ENCODE data around the gene ADORA2A. TPM values are rescaled to one million over a fixed set of nuclear protein-coding genes. Genes with fewer than 3 reads are reported as not detected.

The ADORA2A gene
- total RNA-seq, 6 experiments from 2014 or later, result 2.0 to 7.7 (median 3.6) TPM

DNA sequence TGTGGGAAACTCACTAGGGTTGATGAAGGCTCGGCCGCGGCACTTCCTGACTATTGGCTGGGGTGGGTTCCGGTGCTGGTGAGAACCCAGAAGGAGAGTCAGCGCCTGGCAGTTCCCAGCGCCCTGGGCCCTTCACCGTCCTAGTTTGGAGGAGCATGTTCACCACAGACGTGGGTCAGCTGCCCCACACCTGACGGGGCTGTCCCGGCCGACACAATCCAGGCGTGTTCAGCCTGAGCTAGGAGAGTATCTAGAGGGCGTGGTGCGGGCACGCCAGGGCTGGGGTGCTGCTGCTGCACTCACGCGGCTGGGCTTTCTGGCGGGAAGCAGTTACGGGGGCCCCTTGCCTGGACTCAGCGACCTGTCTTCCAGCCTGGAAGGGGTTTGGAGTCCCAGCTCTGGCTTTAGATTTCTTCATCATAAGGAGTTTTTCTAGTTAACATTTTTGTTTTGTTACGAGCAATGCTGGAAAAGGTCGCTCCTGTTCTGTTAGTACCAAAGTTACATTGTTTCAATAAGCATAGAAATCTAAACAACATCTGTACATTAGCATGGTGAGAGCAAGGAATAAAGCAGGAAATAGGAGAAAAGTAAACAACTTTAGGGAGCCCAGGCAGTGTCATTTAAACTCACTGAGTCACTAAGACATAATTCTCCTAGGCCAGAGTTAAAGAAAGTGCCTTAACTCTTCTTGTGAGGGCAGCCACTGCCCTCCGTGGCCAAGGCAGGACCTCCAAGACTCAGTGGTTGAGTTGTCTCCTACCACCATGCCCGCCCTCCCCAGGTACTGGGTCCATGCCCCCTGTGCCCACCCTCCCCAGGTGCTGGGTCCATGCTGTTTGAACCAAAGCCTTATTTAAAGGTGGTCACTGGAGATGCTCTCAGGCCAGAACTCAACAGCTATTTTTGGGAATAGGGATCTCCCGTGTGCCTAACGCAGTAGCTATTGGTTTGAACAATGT, 12.1 kb upstream of the ADORA2A start:
- DNase-seq, result no peak
- Histone ChIP-seq H3K27ac (no peak overlapping the region), H3K9me3 (no peaks in the 10 kb centered on the region), H3K4me3 (no peak overlapping the region), H3K4me1 (peaks cover 0 to 5% (median 0%) of the 10 kb centered on the region in 4 donors), H3K36me3 (peaks cover 0 to 25% (median 9%) of the 10 kb centered on the region in 4 donors), H3K27me3 (no peaks in the 10 kb centered on the region)
- intact Hi-C loops (cut with DNase I), result no loop called here
- no peak for TF ChIP-seq POLR2A (IDR thresholded peaks at IDR 0.05)
- TF ChIP-seq, protein P1, sequence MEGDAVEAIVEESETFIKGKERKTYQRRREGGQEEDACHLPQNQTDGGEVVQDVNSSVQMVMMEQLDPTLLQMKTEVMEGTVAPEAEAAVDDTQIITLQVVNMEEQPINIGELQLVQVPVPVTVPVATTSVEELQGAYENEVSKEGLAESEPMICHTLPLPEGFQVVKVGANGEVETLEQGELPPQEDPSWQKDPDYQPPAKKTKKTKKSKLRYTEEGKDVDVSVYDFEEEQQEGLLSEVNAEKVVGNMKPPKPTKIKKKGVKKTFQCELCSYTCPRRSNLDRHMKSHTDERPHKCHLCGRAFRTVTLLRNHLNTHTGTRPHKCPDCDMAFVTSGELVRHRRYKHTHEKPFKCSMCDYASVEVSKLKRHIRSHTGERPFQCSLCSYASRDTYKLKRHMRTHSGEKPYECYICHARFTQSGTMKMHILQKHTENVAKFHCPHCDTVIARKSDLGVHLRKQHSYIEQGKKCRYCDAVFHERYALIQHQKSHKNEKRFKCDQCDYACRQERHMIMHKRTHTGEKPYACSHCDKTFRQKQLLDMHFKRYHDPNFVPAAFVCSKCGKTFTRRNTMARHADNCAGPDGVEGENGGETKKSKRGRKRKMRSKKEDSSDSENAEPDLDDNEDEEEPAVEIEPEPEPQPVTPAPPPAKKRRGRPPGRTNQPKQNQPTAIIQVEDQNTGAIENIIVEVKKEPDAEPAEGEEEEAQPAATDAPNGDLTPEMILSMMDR (IDR thresholded peaks at IDR 0.05), result no peak
- ATAC-seq, result no peak
- WGBS (ENCODE audit: insufficient coverage, low coverage, low lambda C conversion rate, missing lambda C conversion rate), result 92% methylated on average over 13 of the region's 26 CpGs

DNA sequence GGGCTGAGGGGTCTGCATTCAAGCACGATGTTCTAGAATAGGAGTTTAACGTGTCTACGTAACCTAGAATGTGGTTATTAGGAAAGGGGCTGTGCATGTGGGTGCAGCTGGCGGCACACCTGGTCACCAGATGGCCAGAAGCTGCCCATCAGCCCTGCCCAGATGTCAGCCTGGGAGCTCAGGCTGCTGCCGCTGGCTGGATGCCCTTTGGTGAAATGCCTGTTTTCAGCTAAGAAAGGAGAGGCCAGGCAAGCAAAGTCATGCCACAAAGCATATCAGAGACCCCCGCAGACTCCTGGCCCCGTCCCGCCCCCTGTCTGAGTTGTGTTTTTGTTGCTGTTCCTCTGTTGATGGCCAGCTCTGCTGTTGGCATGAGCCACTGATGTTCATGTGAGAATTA, 11.3 kb upstream of the ADORA2A start:
- Histone ChIP-seq H3K4me3 (no peak overlapping the region), H3K9me3 (no peaks in the 10 kb centered on the region), H3K27me3 (no peaks in the 10 kb centered on the region), H3K4me1 (peaks cover 0 to 6% (median 0%) of the 10 kb centered on the region in 4 donors), H3K27ac (no peak overlapping the region), H3K36me3 (peaks cover 0 to 25% (median 9%) of the 10 kb centered on the region in 4 donors)
- ATAC-seq, result no peak
- WGBS (ENCODE audit: insufficient coverage, low coverage, low lambda C conversion rate, missing lambda C conversion rate), result no CpG with 5 or more reads among the region's 8 CpGs
- DNase-seq, result no peak
- TF ChIP-seq POLR2A (IDR thresholded peaks at IDR 0.05), result no peak
- TF ChIP-seq, protein P1 (IDR thresholded peaks at IDR 0.05), result no peak
- intact Hi-C loops (cut with DNase I), result no loop called here

DNA sequence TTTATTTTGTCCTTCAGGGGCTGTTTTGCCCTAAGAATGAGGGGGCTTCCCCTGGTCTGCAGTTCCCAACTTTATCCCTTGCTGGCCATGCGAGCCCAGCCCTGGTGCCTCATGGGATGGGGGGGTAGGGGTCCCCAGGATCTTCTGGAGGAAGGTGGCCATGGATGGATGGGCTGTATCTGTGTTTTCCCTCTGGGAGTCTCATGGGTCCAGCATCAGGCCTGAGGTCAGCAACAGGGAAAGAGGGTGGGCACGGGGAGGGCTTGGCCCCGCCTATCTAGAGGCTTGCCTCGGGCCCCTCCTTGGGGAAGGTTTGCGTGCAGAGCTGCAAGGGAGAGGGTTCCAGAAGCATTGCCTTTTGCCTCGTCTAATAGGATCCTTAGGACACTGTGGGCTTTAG, 10.8 kb upstream of the ADORA2A start:
- DNase-seq (no peak), ATAC-seq (no peak)
- WGBS (ENCODE audit: insufficient coverage, low coverage, low lambda C conversion rate, missing lambda C conversion rate), result 94% methylated on average over 3 of the region's 6 CpGs

DNA sequence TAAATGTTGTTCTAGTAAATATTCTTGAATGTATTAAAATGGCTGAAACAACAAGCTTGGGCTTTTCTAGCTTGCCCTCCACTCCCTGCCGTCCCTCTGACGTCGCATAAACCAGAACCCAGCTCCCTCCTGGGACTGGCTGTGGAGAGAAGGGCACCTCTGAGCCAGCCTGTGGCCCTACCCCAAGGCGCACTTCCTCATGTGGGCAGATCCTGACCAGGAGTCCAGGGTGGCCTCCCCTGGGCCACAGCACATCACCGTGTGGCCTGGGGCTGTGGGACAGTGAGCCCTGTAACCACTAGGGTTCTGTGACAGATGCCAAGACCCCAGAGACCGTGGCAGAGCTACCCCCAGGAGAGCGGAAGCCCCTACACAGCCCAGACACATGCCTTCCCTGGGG, 10.2 kb upstream of the ADORA2A start:
- ATAC-seq, result no peak
- peaks cover 0 to 15% (median 9%) of the 10 kb centered on the region in 4 donors for H3K36me3 ChIP-seq
- no peak for TF ChIP-seq POLR2A (IDR thresholded peaks at IDR 0.05)
- TF ChIP-seq, protein P1 (IDR thresholded peaks at IDR 0.05), result no peak
- H3K27ac ChIP-seq, result no peak overlapping the region
- 100% methylated on average over 1 of the region's 7 CpGs for WGBS (ENCODE audit: insufficient coverage, low coverage, low lambda C conversion rate, missing lambda C conversion rate)
- no peaks in the 10 kb centered on the region for H3K27me3 ChIP-seq
- no peak for DNase-seq
- intact Hi-C loops (cut with DNase I), result no loop called here
- H3K9me3 ChIP-seq, result no peaks in the 10 kb centered on the region
- H3K4me1 ChIP-seq, result peaks cover 0 to 6% (median 0%) of the 10 kb centered on the region in 4 donors
- H3K4me3 ChIP-seq, result no peak overlapping the region

More for the DNA sequence above, 10.8 kb upstream of the ADORA2A start:
- no peak overlapping the region for H3K4me3 ChIP-seq
- no peaks in the 10 kb centered on the region for H3K27me3 ChIP-seq
- TF ChIP-seq, protein P1 (IDR thresholded peaks at IDR 0.05), result no peak
- TF ChIP-seq POLR2A (IDR thresholded peaks at IDR 0.05), result no peak
- H3K4me1 ChIP-seq, result peaks cover 0 to 6% (median 0%) of the 10 kb centered on the region in 4 donors
- H3K36me3 ChIP-seq, result peaks cover 0 to 20% (median 9%) of the 10 kb centered on the region in 4 donors
- H3K27ac ChIP-seq, result no peak overlapping the region
- no peaks in the 10 kb centered on the region for H3K9me3 ChIP-seq
- intact Hi-C loops (cut with DNase I), result no loop called here
